SK-N-SH (cell line): ENCODE measurements around the gene RPAP3. TPM values are rescaled to one million over a fixed set of nuclear protein-coding genes. Genes with fewer than 3 reads are reported as not detected.

Source experiments
- CTCF ChIA-PET: fragments of 300-600, 350-600 bp; formaldehyde crosslinking; extraction: SDS; loops from one replicate; lab custom pipeline; 2021; lab: Yijun Ruan, JAX
- POLR2A ChIA-PET: fragments of 350-600 bp; sonication (Branson Sonifier 250); formaldehyde crosslinking; extraction: SDS; loops from one replicate; lab custom pipeline; 2020; ENCODE audit warnings: antibody characterized with exemption, inconsistent platforms; lab: Yijun Ruan, JAX
- DNase-seq: peaks from one replicate; pipeline ENCODE4 v3.0.0; 2012
- H2AFZ ChIP-seq: fragments of 200-600 bp; sonication (generic); 2 replicates; pipeline ENCODE4 v1.8.1; 2016; ENCODE audit warnings: antibody characterized with exemption, mild to moderate bottlenecking, low read depth
- H3F3A ChIP-seq: fragments of 200-600 bp; sonication (generic); replicated peaks from 2 replicates; pipeline ENCODE3; 2016; ENCODE audit warnings: antibody characterized with exemption, mild to moderate bottlenecking; ENCODE audit not compliant: insufficient read depth
- H3K27ac ChIP-seq, 2 experiments: fragments of 200-500 bp in 1 of 2; fragments of 200-600 bp in 1 of 2; sonication (Bioruptor generic) in 1 of 2; sonication (generic), shearing (Covaris generic) in 1 of 2; 2 replicates each; pipeline versions ENCODE4 v1.5.1 to v1.6.1; 2014 to 2016; ENCODE audit warnings: low read depth in 2 of 2, inconsistent platforms in 1 of 2, low read length in 1 of 2, mild to moderate bottlenecking in 1 of 2, mixed read lengths in 1 of 2
- H3K27me3 ChIP-seq: fragments of 200-600 bp; sonication (generic), shearing (Covaris generic); 2 replicates; pipeline ENCODE4 v1.6.1; 2016; ENCODE audit warnings: mixed run types; ENCODE audit not compliant: insufficient read depth
- H3K36me3 ChIP-seq, 2 experiments: fragments of 200-500 bp in 1 of 2; fragments of 200-600 bp in 1 of 2; sonication (Bioruptor generic) in 1 of 2; sonication (generic) in 1 of 2; replicated peaks in 1 of 2; 2 replicates each; pipeline versions ENCODE3 to v1.5.1; 2014 to 2016; ENCODE audit warnings: low read length in 1 of 2, mild to moderate bottlenecking in 1 of 2; ENCODE audit not compliant: insufficient read depth in 2 of 2, control insufficient read depth in 1 of 2
- H3K4me1 ChIP-seq, 2 experiments: fragments of 200-500 bp in 1 of 2; fragments of 200-600 bp in 1 of 2; sonication (Bioruptor generic) in 1 of 2; sonication (generic), shearing (Covaris generic) in 1 of 2; 2 replicates each; pipeline versions ENCODE4 v1.5.1 to v1.6.1; 2014 to 2016; ENCODE audit warnings: low read depth in 1 of 2, low read length in 1 of 2, mixed run types in 1 of 2; ENCODE audit not compliant: insufficient read depth in 2 of 2, control insufficient read depth in 1 of 2
- H3K4me2 ChIP-seq: fragments of 200-600 bp; sonication (generic), shearing (Covaris generic); 2 replicates; pipeline ENCODE4 v1.6.1; 2017; ENCODE audit warnings: mixed run types
- H3K4me3 ChIP-seq, 2 experiments: fragments of 200-500 bp in 1 of 2; fragments of 200-600 bp in 1 of 2; sonication (Bioruptor generic) in 1 of 2; sonication (generic), shearing (Covaris generic) in 1 of 2; 2 replicates each; pipeline versions ENCODE4 v1.5.1 to v1.8.1; 2014 to 2016; ENCODE audit warnings: low read depth in 2 of 2, inconsistent platforms in 1 of 2, low read length in 1 of 2, mild to moderate bottlenecking in 1 of 2, mixed read lengths in 1 of 2, moderate library complexity in 1 of 2
- H3K79me2 ChIP-seq: fragments of 200-600 bp; sonication (generic); 2 replicates; pipeline ENCODE4 v1.8.1; 2017; ENCODE audit warnings: mild to moderate bottlenecking; ENCODE audit not compliant: insufficient read depth
- H3K9ac ChIP-seq: fragments of 200-600 bp; sonication (generic); 2 replicates; pipeline ENCODE4 v1.6.1; 2017; ENCODE audit warnings: mixed run types
- H3K9me2 ChIP-seq: fragments of 200-600 bp; sonication (generic); 2 replicates; pipeline ENCODE4 v1.6.1; 2017; ENCODE audit warnings: mixed run types
- H3K9me3 ChIP-seq: fragments of 200-600 bp; sonication (generic); 2 replicates; pipeline ENCODE4 v1.6.1; 2017; ENCODE audit warnings: mixed run types, mild to moderate bottlenecking, moderate library complexity
- H4K20me1 ChIP-seq: fragments of 200-600 bp; sonication (generic); 2 replicates; pipeline ENCODE4 v1.6.1; 2017; ENCODE audit warnings: mild to moderate bottlenecking, mixed run types; ENCODE audit not compliant: insufficient read depth
- ELF1 ChIP-seq: IDR thresholded peaks from 2 replicates; pipeline ENCODE4 v1.4.0; 2012
- FOXJ3 ChIP-seq: sonication (generic); formaldehyde crosslinking; IDR thresholded peaks from 2 replicates; pipeline ENCODE4 v1.5.1; 2020; ENCODE audit warnings: mild to moderate bottlenecking, missing genetic modification reagents
- FOXM1 ChIP-seq: IDR thresholded peaks from 2 replicates; pipeline ENCODE4 v1.4.0; 2012; ENCODE audit warnings: low read depth, mild to moderate bottlenecking
- GATA2 ChIP-seq: sonication (generic); formaldehyde crosslinking; IDR thresholded peaks from 2 replicates; pipeline ENCODE4 v1.5.0; 2020; ENCODE audit warnings: mild to moderate bottlenecking, missing genetic modification reagents
- MEF2A ChIP-seq: IDR thresholded peaks from 2 replicates; pipeline ENCODE4 v1.4.0; 2012; ENCODE audit warnings: low read depth, borderline replicate concordance
- RAD21 ChIP-seq: IDR thresholded peaks from 2 replicates; pipeline ENCODE4 v1.6.1; 2012; ENCODE audit warnings: mild to moderate bottlenecking, low read length
- RXRA ChIP-seq: IDR thresholded peaks from 2 replicates; pipeline ENCODE4 v1.4.0; 2012; ENCODE audit warnings: low read depth, mild to moderate bottlenecking, borderline replicate concordance
- SIN3A ChIP-seq: IDR thresholded peaks from 2 replicates; pipeline ENCODE4 v1.6.1; 2012; ENCODE audit warnings: low read depth, mild to moderate bottlenecking, low read length, moderate library complexity, borderline replicate concordance
- SMC3 ChIP-seq: IDR thresholded peaks from 2 replicates; pipeline ENCODE4 v1.6.1; 2012; ENCODE audit warnings: low read depth, low read length, improper control_type of control experiment
- TCF12 ChIP-seq: IDR thresholded peaks from 2 replicates; pipeline ENCODE4 v1.4.0; 2012
- USF2 ChIP-seq: fragments of 150-350 bp; IDR thresholded peaks from 2 replicates; pipeline ENCODE4 v1.6.1; 2017; ENCODE audit warnings: antibody characterized with exemption, low read length, low read depth, borderline replicate concordance
- YY1 ChIP-seq: IDR thresholded peaks from 2 replicates; pipeline ENCODE4 v1.4.0; 2012; ENCODE audit warnings: low read depth, mild to moderate bottlenecking
- WGBS: methylation state at CpG from one replicate; pipeline ENCODE4 v1.1.6; 2017; ENCODE audit warnings: low lambda C conversion rate; 5-methylcytosine and 5-hydroxymethylcytosine counted together
- polyA plus RNA-seq, 3 experiments: library from polyadenylated mRNA; depleted of rRNA; stranded (reverse); fragments of >200 nt; gene quantifications; 2 replicates each; pipeline ENCODE4 v1.2.3, GENCODE V29; 2012
- TF ChIP-seq, protein P1 (sequence below): fragments of 150-350 bp; IDR thresholded peaks from 2 replicates; pipeline ENCODE4 v1.6.1; 2016; ENCODE audit warnings: mild to moderate bottlenecking, low read depth, low read length
- TF ChIP-seq, protein P2 (sequence below): IDR thresholded peaks from 2 replicates; pipeline ENCODE4 v1.4.0; 2012; ENCODE audit warnings: low read depth

Gene RPAP3
- polyA plus RNA-seq, 1 of the 3 experiments (the other 2 are of a cell fraction) = 6.7 TPM

GRCh38 chr12:47725091-47725772, 19.4 kb upstream of the RPAP3 start, which contains the start of gene ENDOU (continued):
- no peak for TF ChIP-seq TCF12
- TF ChIP-seq, protein P1, sequence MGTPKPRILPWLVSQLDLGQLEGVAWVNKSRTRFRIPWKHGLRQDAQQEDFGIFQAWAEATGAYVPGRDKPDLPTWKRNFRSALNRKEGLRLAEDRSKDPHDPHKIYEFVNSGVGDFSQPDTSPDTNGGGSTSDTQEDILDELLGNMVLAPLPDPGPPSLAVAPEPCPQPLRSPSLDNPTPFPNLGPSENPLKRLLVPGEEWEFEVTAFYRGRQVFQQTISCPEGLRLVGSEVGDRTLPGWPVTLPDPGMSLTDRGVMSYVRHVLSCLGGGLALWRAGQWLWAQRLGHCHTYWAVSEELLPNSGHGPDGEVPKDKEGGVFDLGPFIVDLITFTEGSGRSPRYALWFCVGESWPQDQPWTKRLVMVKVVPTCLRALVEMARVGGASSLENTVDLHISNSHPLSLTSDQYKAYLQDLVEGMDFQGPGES = no peak
- TF ChIP-seq GATA2 (CRISPR knock-in tag) = no peak
- no peak for TF ChIP-seq YY1
- TF ChIP-seq, protein P2, sequence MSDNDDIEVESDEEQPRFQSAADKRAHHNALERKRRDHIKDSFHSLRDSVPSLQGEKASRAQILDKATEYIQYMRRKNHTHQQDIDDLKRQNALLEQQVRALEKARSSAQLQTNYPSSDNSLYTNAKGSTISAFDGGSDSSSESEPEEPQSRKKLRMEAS = no peak
- no peak for TF ChIP-seq ELF1
- TF ChIP-seq USF2 = no peak
- TF ChIP-seq RAD21 = no peak

- no peaks in the 10 kb centered on the region for H3K9me2 ChIP-seq
- no peaks in the 10 kb centered on the region for H3K27me3 ChIP-seq
- H3K36me3 ChIP-seq = no peaks in the 10 kb centered on the region
- CTCF ChIA-PET = interaction anchor here (0.8 to 43.0 kb wide), 5 partner anchors 6 to 115 kb away, joined by 3 to 1294 read pairs (median 124); partner anchors contain the start of gene SLC48A1
- H3K27ac ChIP-seq = no peak overlapping the region
- no peak overlapping the region for H2AFZ ChIP-seq
- no peaks in the 10 kb centered on the region for H3K9me3 ChIP-seq
- no peak for DNase-seq
- TF ChIP-seq FOXJ3 (CRISPR knock-in tag) = no peak
- TF ChIP-seq, protein P1 = no peak
- TF ChIP-seq SMC3 = no peak
- no peak for TF ChIP-seq FOXM1
- TF ChIP-seq USF2 = no peak
- no peak for TF ChIP-seq SIN3A
- no peak for TF ChIP-seq MEF2A
- no peak for TF ChIP-seq YY1
- TF ChIP-seq RXRA = no peak
- H4K20me1 ChIP-seq = no peaks in the 10 kb centered on the region
- POLR2A ChIA-PET = no interaction called here
- H3K4me3 ChIP-seq = no peak overlapping the region
- H3K9ac ChIP-seq = no peak overlapping the region
- no peaks in the 10 kb centered on the region for H3K79me2 ChIP-seq
- H3K4me1 ChIP-seq = peaks cover 0 to under 1% of the 10 kb centered on the region in 2 experiments; a peak in 2 of 4 replicates
- H3F3A ChIP-seq = no peaks in the 10 kb centered on the region
- H3K4me2 ChIP-seq = no peak overlapping the region
- 83% methylated on average over 5 of the region's 5 CpGs for WGBS
Observed at GRCh38 chr12:47722941-47723631, 17.3 kb upstream of the RPAP3 start.
